Measurements from ENCODE around the gene KLHL34.

The KLHL34 gene

GRCh38 chrX:21656587-21657317 is 1.4 kb downstream of the KLHL34 start:
- no peak for DNase-seq (ENCODE audit: low spot score)

GRCh38 chrX:21655901-21656586 is 2.1 kb downstream of the KLHL34 start:
- no peak for DNase-seq (ENCODE audit: low spot score)

- DNase-seq (ENCODE audit: low spot score): no peak
These were observed 12.2 kb downstream of the KLHL34 start for GRCh38 chrX:21645886-21646285.

GRCh38 chrX:21645431-21645830 is 12.7 kb downstream of the KLHL34 start:
- no peak for DNase-seq (ENCODE audit: low spot score)

- no peak for DNase-seq (ENCODE audit: low spot score)
These were observed 18.4 kb downstream of the KLHL34 start for GRCh38 chrX:21639775-21640174.

- no peak for DNase-seq (ENCODE audit: low spot score)
These were observed 19.8 kb downstream of the KLHL34 start for GRCh38 chrX:21638311-21638710.

- peak; percentile 28 for DNase-seq (ENCODE audit: low spot score)
These were observed 26.1 kb downstream of the KLHL34 start for GRCh38 chrX:21632027-21632426.

- no peak for DNase-seq (ENCODE audit: low spot score)
These were observed 34.2 kb downstream of the KLHL34 start for GRCh38 chrX:21623778-21624501.

- DNase-seq (ENCODE audit: low spot score): no peak
These were observed 37.9 kb downstream of the KLHL34 start for GRCh38 chrX:21620234-21620633.

- DNase-seq (ENCODE audit: low spot score): no peak
These were observed 41.7 kb downstream of the KLHL34 start for GRCh38 chrX:21616386-21616785.

- no peak for DNase-seq (ENCODE audit: low spot score)
These were observed 46.0 kb downstream of the KLHL34 start for GRCh38 chrX:21612154-21612553.

GRCh38 chrX:21610168-21610567 is 48.0 kb downstream of the KLHL34 start:
- no peak for DNase-seq (ENCODE audit: low spot score)

GRCh38 chrX:21606002-21606401 is 52.1 kb downstream of the KLHL34 start:
- DNase-seq (ENCODE audit: low spot score): no peak
